Activated CD8-positive, alpha-beta T cell treated with anti-CD3 and anti-CD28 coated beads, Interleukin-2, amount 10 ng/mL, durations not matched to agents 7 days and 5 days (primary cell): ENCODE results near the gene SPG21. TPM values are rescaled to one million over a fixed set of nuclear protein-coding genes. Genes with fewer than 3 reads are reported as not detected.

Experiments
- ATAC-seq: fragments of 150-1000 bp; cut with Tn5 transposase; one replicate; pipeline ENCODE4 v1.10.0; 2021; ENCODE audit warnings: moderate library complexity
- CTCF ChIA-PET: fragments of 350-600 bp; sonication (Branson Sonifier 250); formaldehyde crosslinking; loops from one replicate; lab custom pipeline; 2021; ENCODE audit warnings: antibody characterized with exemption; lab: Charles Lee
- POLR2A ChIA-PET: fragments of 350-600 bp; sonication (Branson Sonifier 250); formaldehyde crosslinking; loops from one replicate; lab custom pipeline; 2021; ENCODE audit warnings: antibody characterized with exemption; lab: Charles Lee
- DNase-seq: peaks from one replicate; pipeline ENCODE4 v3.0.0-alpha.2; 2020
- H3K27ac Mint-ChIP-seq: one replicate; pipeline ENCODE4 v1.8.0; 2021; ENCODE audit warnings: mild to moderate bottlenecking, mixed read lengths
- H3K27me3 Mint-ChIP-seq: one replicate; pipeline ENCODE4 v1.8.0; 2021; ENCODE audit warnings: low read depth, mixed read lengths
- H3K36me3 Mint-ChIP-seq: one replicate; pipeline ENCODE4 v1.8.0; 2021; ENCODE audit warnings: low read depth, mixed read lengths
- H3K4me1 Mint-ChIP-seq: one replicate; pipeline ENCODE4 v1.8.0; 2021; ENCODE audit warnings: low read depth, mixed read lengths
- H3K4me3 Mint-ChIP-seq: one replicate; pipeline ENCODE4 v1.8.0; 2021; ENCODE audit warnings: mild to moderate bottlenecking, mixed read lengths
- H3K9me3 Mint-ChIP-seq: one replicate; pipeline ENCODE4 v1.8.0; 2022; ENCODE audit warnings: mixed read lengths; ENCODE audit not compliant: insufficient read depth
- total RNA-seq, 2 experiments: library from RNA; stranded (reverse); gene quantifications; one replicate each; pipeline ENCODE4 v1.2.3, GENCODE V29; 2021

The SPG21 gene
- total RNA-seq, 2 experiments from 2014 or later: 53.8 to 55.1 TPM

- ChIA-PET POLR2A (interaction anchor here (0.6 to 0.8 kb wide), 2 partner anchors 21 to 140 kb away, joined by 3 read pairs; no protein-coding TSS in a partner anchor), CTCF (interaction anchor here (1.0 to 1.9 kb wide), 4 partner anchors 11 to 106 kb away, joined by 4 read pairs; no protein-coding TSS in a partner anchor)
- Mint-ChIP-seq H3K27me3 (peaks cover 6% of the 10 kb centered on the region), H3K36me3 (no peaks in the 10 kb centered on the region), H3K27ac (peak overlapping the region; percentile 57), H3K4me1 (peaks cover 58% of the 10 kb centered on the region), H3K4me3 (no peak overlapping the region), H3K9me3 (no peaks in the 10 kb centered on the region)
- no peak for ATAC-seq
- no peak for DNase-seq
Observed at GRCh38 chr15:64915518-64916227, 74.0 kb downstream of the SPG21 start.

Other genes starting within 250 kb of the SPG21 start
- gene RBPMS2, start 214.3 kb downstream of the SPG21 start, total RNA-seq: not detected
- 10 to 100 TPM; 69.1 to 71.1 TPM for gene PIF1, start 164.3 kb downstream of the SPG21 start, total RNA-seq
- gene PLEKHO2, start 148.0 kb downstream of the SPG21 start, total RNA-seq: 10 to 100 TPM; 25.8 to 26.4 TPM
- gene ANKDD1A, start 78.0 kb downstream of the SPG21 start, total RNA-seq: 1 to 10 TPM; 9.1 to 9.5 TPM
- 10 to 100 TPM; 16.2 to 19.3 TPM for gene MTFMT, start 39.7 kb upstream of the SPG21 start, total RNA-seq
- not detected for gene SLC51B, start 55.5 kb upstream of the SPG21 start, total RNA-seq
- gene RASL12, start 78.1 kb upstream of the SPG21 start, total RNA-seq: not detected
- gene KBTBD13, start 86.8 kb upstream of the SPG21 start, total RNA-seq: not detected
- 1 to 10 TPM; 3.5 to 4.2 TPM for gene UBAP1L, start 125.3 kb upstream of the SPG21 start, total RNA-seq
- gene PDCD7, start 143.9 kb upstream of the SPG21 start, total RNA-seq: 10 to 100 TPM; 31.5 to 34.9 TPM
- 10 to 100 TPM; 40.5 to 42.9 TPM for gene CLPX, start 195.4 kb upstream of the SPG21 start, total RNA-seq
- gene CILP, start 221.6 kb upstream of the SPG21 start, total RNA-seq: under 1 TPM; 0.05 to 0.08 TPM